SK-N-MC (cell line): Measurements from ENCODE around the gene FRK.

Experiments used
- EZH2 ChIP-seq: fragments of 200-600 bp; sonication (generic); IDR thresholded peaks from one replicate; pipeline ENCODE4 v1.6.1; 2017; ENCODE audit warnings: antibody characterized with exemption
- POLR2AphosphoS5 ChIP-seq: IDR thresholded peaks from 2 replicates; pipeline ENCODE4 v1.6.1; 2012; ENCODE audit warnings: mild to moderate bottlenecking, low read depth, low read length, borderline replicate concordance

GRCh38 chr6:115969207-115969929 lies 91.3 kb downstream of the FRK start:
- TF ChIP-seq EZH2, result no peak
- TF ChIP-seq POLR2AphosphoS5, result no peak
